ENCODE measurements around the gene PPP2R1A. TPM values are rescaled to one million over a fixed set of nuclear protein-coding genes. Genes with fewer than 3 reads are reported as not detected.

The PPP2R1A gene
- total and polyA plus RNA-seq, 4 donors: 33.6 to 61.6 (median 59.8) TPM

DNA sequence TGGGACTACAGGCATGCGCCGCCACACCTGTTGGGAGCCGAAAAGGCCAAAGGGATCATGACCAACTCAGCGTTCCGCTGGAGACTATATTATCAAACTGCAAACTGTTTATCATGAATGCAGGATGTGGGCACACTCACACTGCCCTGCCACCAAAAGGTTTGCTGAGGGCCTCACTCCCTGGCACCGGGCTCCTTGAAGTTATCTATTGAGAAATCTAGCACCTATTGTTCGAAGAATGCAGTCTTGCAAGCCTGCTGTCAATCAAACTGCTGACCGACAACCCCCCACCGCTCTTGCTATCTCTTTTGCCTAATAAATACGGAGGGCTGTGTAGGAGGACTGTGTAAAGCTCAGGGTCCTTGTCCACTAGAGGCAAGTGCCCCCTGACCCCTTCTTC lies 13.3 kb upstream of the PPP2R1A start:
- H3K9ac ChIP-seq (ENCODE audit: low read depth in 1 of 2, low read length in 2 of 2): no peak overlapping the region
- no peak for DNase-seq (ENCODE audit: low spot score)
- TF ChIP-seq RAD21 (IDR thresholded peaks at IDR 0.05): no peak
- TF ChIP-seq GABPA (IDR thresholded peaks at IDR 0.05 in 1 of 2, conservative IDR thresholded peaks at IDR 0.05 in 1 of 2): no peak
- TF ChIP-seq SP1 (IDR thresholded peaks at IDR 0.05): no peak
- TF ChIP-seq TAF1 (conservative IDR thresholded peaks at IDR 0.05): no peak
- TF ChIP-seq HNF4A (conservative IDR thresholded peaks at IDR 0.05): no peak
- TF ChIP-seq FOXA2 (IDR thresholded peaks at IDR 0.05): no peak
- no peak for TF ChIP-seq NR2F2 (IDR thresholded peaks at IDR 0.05)
- no peak for TF ChIP-seq RXRA (IDR thresholded peaks at IDR 0.05)
- TF ChIP-seq, protein P1, sequence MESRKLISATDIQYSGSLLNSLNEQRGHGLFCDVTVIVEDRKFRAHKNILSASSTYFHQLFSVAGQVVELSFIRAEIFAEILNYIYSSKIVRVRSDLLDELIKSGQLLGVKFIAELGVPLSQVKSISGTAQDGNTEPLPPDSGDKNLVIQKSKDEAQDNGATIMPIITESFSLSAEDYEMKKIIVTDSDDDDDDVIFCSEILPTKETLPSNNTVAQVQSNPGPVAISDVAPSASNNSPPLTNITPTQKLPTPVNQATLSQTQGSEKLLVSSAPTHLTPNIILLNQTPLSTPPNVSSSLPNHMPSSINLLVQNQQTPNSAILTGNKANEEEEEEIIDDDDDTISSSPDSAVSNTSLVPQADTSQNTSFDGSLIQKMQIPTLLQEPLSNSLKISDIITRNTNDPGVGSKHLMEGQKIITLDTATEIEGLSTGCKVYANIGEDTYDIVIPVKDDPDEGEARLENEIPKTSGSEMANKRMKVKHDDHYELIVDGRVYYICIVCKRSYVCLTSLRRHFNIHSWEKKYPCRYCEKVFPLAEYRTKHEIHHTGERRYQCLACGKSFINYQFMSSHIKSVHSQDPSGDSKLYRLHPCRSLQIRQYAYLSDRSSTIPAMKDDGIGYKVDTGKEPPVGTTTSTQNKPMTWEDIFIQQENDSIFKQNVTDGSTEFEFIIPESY (IDR thresholded peaks at IDR 0.05): no peak
- no peak for TF ChIP-seq EGR1 (IDR thresholded peaks at IDR 0.05; ENCODE audit: low read depth in 2 of 2)
- TF ChIP-seq FOXA1 (IDR thresholded peaks at IDR 0.05): no peak
- no peak for TF ChIP-seq HNF4G (IDR thresholded peaks at IDR 0.05)
- TF ChIP-seq YY1 (IDR thresholded peaks at IDR 0.05): no peak
- TF ChIP-seq, protein P2, sequence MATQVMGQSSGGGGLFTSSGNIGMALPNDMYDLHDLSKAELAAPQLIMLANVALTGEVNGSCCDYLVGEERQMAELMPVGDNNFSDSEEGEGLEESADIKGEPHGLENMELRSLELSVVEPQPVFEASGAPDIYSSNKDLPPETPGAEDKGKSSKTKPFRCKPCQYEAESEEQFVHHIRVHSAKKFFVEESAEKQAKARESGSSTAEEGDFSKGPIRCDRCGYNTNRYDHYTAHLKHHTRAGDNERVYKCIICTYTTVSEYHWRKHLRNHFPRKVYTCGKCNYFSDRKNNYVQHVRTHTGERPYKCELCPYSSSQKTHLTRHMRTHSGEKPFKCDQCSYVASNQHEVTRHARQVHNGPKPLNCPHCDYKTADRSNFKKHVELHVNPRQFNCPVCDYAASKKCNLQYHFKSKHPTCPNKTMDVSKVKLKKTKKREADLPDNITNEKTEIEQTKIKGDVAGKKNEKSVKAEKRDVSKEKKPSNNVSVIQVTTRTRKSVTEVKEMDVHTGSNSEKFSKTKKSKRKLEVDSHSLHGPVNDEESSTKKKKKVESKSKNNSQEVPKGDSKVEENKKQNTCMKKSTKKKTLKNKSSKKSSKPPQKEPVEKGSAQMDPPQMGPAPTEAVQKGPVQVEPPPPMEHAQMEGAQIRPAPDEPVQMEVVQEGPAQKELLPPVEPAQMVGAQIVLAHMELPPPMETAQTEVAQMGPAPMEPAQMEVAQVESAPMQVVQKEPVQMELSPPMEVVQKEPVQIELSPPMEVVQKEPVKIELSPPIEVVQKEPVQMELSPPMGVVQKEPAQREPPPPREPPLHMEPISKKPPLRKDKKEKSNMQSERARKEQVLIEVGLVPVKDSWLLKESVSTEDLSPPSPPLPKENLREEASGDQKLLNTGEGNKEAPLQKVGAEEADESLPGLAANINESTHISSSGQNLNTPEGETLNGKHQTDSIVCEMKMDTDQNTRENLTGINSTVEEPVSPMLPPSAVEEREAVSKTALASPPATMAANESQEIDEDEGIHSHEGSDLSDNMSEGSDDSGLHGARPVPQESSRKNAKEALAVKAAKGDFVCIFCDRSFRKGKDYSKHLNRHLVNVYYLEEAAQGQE (IDR thresholded peaks at IDR 0.05): no peak
- TF ChIP-seq, protein P3, sequence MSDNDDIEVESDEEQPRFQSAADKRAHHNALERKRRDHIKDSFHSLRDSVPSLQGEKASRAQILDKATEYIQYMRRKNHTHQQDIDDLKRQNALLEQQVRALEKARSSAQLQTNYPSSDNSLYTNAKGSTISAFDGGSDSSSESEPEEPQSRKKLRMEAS (IDR thresholded peaks at IDR 0.05): no peak
- TF ChIP-seq, protein P4, sequence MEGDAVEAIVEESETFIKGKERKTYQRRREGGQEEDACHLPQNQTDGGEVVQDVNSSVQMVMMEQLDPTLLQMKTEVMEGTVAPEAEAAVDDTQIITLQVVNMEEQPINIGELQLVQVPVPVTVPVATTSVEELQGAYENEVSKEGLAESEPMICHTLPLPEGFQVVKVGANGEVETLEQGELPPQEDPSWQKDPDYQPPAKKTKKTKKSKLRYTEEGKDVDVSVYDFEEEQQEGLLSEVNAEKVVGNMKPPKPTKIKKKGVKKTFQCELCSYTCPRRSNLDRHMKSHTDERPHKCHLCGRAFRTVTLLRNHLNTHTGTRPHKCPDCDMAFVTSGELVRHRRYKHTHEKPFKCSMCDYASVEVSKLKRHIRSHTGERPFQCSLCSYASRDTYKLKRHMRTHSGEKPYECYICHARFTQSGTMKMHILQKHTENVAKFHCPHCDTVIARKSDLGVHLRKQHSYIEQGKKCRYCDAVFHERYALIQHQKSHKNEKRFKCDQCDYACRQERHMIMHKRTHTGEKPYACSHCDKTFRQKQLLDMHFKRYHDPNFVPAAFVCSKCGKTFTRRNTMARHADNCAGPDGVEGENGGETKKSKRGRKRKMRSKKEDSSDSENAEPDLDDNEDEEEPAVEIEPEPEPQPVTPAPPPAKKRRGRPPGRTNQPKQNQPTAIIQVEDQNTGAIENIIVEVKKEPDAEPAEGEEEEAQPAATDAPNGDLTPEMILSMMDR (IDR thresholded peaks at IDR 0.05; ENCODE audit: low read depth, low read length, missing input control): no peak
- TF ChIP-seq JUND (IDR thresholded peaks at IDR 0.05): no peak
- TF ChIP-seq, protein P5, sequence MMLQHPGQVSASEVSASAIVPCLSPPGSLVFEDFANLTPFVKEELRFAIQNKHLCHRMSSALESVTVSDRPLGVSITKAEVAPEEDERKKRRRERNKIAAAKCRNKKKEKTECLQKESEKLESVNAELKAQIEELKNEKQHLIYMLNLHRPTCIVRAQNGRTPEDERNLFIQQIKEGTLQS (IDR thresholded peaks at IDR 0.05): no peak
- peaks cover 0 to 5% (median 1%) of the 10 kb centered on the region in 4 donors for H3K4me1 ChIP-seq (ENCODE audit: control insufficient read depth in 4 of 4, insufficient read depth in 4 of 4, low read length in 3 of 4)
- no peak overlapping the region for H3K27ac ChIP-seq (ENCODE audit: low read depth in 1 of 2, low read length in 2 of 2)
- no peaks in the 10 kb centered on the region for H3K36me3 ChIP-seq (ENCODE audit: control insufficient read depth in 4 of 4, insufficient read depth in 3 of 4, low read depth in 1 of 4, low read length in 3 of 4)
- 56% methylated on average over 10 of the region's 10 CpGs for WGBS
- H3K9me3 ChIP-seq (ENCODE audit: control insufficient read depth in 4 of 4, low read length in 3 of 4): peaks cover 0 to 6% (median 0%) of the 10 kb centered on the region in 4 donors
- no peaks in the 10 kb centered on the region for H3K27me3 ChIP-seq (ENCODE audit: control insufficient read depth in 4 of 4, insufficient read depth in 4 of 4, low read length in 3 of 4)
- H3K4me3 ChIP-seq (ENCODE audit: low read depth in 1 of 3, low read length in 3 of 3): no peak overlapping the region
